Limb (tissue), 2 donors: ENCODE data around the gene STK32B.
A peak's percentile ranks its signal among the peaks of the same experiment; 100 is the strongest.

Experiments
- DNase-seq, 2 donors: peaks; one replicate each; pipeline ENCODE4 v3.0.0-alpha.2; 2016; ENCODE audit errors: extremely low spot score in 2 of 2

STK32B gene

DNA sequence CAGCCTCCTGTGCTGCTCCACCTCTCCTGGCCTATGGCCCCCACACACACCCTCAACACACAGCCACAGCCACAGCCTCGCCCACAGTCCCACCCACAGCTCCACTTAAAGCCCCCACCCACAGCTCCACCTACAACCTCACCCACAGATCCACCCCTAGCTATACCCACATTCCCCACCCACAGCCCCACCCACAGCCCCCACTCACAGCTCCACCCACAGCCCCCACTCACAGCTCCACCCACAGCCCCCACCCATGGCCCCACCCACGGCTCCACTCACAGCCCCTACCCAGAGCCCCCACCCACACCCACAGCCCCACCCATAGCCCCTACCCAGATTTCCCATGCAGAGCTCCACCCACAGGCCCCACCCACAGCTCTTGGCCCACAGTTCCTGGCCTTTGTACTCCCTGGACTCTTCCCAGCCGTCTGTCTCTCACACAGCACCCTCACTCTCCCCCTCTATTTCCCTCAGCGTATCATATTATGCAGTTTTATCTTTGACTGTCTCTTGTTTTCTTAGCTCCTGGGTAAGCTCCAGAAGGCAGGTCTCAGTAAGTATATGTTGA is 334.5 kb downstream of the STK32B start:
- DNase-seq: no peak

DNA sequence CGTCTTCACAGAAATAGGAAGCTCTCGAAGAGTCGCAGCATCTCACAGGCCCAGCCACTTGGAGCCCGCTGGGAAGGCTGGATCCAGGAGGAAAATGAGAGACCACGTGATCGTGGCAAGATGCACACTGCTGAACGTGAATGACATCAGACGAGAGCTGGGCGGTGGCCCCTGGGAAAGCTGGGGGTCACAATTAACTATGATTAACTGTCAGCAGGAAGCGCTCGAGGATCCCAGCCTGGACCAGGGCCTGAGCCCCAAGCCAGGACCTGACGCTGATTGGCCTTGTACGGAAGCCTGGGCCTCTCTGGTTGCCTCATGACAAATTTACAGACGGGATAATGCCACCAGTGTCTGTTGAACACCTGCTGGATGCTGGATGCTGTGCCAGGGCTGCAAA is 335.6 kb downstream of the STK32B start:
- DNase-seq: no peak

DNA sequence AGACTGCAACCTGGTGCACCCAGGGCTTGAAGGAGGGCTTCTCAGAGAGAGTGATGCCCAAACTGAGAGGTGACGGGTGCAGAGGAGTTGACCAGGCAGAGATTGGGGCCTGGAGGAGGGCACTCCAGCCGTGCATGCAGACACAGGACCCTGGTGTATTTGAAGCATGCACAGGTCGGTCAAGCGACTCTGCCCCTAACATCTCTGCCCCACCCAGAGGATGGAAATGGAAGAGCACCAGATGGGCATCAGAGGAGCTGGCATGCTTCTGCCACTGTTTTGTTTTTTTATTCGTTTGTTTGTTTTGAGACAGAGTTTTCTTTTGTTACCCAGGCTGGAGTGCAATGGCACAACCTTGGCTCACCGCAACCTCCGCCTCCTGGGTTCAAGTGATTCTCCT is 336.2 kb downstream of the STK32B start:
- DNase-seq: no peak

DNA sequence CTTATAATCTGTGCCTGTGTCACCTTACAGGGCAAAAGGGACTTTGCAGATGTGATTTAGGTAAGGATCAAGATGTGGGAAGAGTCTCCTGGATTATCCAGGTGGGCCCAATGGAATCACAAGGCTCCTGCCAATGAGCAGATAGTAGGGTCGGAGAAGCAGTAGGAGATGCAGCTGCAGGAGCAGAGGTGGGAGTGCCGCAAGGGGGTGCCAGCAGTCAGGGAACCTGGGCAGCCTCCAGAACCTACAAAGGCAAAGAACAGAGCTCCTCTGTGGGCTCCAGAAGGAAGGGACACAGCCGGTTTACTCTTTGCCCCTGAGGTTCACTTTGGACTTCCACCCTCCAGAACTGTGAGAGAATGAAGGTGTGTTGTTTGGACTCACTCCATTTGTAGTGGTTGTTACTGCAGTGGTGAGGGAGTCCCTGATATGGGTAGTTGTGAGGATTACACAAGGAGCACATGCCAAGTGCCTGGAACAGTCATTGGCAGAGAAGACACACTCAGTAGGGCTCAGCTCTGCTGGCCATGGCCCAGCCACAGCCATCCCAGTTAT is 338.6 kb downstream of the STK32B start:
- no peak for DNase-seq

DNA sequence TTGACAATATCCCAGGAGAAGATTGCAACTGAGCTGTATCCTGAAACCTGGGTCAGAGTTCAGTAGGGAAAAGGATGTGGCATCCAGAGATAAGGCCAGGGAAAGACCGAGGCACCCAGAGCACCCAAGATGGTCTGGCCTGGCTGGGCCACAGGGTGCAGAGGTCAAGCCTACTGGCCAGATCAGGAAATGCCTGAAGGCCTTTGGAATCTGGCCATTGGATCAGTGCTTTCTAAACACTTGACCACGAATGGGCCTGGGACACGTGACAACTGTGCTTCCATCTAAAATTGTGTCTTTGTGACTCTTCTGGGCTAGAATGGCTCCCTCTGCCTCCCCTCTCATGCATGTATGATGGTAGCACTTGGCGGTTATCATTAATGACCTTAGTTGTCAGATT is 340.2 kb downstream of the STK32B start:
- DNase-seq: no peak

DNA sequence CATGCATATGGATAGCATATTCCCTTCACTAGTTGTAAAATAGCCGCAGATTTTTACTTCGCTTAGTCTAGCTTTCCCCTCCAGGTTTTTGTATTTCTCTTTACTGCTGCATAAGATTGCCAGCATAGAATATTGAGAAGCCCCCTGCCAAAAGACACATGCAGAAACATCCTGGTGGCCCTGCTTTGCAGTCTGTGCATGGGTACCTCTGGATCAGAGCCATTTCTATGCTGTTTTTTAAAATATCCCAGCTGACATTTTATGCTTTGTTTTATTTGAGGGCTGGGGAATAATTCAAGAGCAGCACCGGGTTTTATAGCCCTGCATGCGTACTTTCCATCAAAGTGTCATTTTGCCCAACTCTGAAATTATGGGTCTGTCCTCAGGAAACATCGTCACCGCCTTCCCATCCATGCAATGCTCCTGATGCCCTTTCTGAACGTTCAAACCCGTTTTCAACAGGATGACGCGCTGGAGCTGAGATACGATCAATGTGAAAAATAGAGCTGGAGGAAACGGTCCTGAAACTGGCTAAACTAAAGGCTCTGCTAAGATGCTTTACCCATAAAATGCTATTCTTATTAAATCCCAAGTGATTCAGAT is 342.7 kb downstream of the STK32B start:
- DNase-seq: no peak

DNA sequence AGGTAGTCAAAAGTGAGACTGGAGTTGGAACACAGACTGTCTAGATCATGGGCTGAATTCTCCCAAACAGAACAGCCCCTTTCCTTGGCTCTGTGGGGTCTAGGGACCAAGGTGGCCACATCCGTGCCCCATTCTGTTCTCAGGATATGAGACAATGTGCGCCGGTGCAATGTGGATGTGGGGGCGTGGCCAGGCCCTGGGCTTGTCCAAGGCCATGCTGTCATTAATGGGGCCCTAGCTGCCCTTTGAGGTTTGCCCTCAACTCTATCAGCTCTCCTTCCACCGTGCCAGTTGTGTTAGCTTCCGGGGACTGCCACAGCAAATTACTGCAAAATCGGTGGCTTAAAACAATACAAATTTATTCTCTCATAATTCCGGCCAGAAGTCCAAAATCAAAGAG is 344.5 kb downstream of the STK32B start:
- no peak for DNase-seq

DNA sequence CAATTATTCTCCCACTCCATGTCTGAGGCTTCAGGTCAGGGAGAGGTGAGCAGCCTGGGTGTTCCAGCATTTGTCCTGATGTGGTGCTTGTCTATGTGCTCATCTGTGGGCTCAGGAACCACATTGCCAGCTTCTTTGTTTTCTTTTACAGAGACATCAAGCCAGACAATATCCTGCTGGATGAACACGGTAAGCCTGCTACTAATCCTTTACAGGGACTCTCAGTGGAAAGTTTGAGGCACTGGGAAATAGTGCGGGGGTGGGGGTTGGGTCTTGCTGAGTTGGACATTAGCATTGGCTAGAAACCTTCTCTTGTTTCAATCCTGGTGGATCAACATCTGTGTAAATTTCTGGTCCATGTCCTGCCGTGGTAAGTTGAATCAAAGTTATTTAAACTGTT is 346.8 kb downstream of the STK32B start:
- no peak for DNase-seq

DNA sequence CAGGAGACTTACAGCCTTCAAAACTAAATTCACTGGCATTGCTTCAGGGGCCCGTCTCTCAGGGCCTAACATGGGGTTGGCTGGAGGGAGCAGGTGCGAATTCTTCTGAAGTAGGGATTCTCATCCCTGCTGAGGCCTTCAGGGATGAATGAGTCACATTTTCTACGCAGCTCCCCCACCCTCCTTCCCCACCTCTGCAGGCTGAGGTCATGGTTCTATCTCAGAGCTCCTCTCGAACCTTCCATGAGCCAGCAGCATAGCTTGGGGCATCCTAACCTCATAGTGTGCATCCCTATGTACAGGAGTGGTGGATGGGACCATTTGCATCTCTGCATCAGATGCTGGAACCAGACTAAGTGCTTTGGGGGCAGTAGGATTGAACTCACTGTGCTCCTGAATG is 347.8 kb downstream of the STK32B start:
- no peak for DNase-seq

DNA sequence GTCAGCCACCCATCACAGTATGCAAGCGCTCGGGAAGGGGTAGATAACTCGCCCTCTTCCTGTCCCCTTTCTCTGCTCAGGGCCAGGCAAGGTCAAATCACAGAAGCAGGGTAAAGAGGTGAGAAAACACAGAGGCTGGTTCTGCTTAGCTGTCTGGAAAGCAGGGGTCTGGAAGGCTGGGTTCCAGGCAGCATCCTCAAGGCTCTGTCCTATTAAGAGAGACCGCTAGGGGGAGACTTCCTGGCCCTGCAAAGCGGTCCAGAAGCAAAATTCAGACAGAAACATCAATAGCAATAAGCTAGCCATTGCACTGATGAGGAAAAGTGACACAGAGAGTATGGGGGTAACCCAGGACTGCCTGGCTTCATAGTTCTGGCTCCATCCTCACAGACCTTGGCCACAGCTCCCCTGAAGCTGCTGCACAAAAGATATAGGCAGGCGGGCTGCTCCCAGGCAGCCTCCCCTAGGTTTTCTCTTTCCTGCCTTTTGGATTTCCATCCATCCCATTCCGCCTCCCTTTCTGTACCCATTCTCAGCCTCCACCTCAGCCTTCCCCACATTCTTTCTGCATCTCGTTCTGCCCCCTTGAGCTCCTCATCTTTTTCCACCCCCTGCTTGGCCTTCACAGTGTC is 348.6 kb downstream of the STK32B start:
- peak; percentile 13 to 43 for DNase-seq

DNA sequence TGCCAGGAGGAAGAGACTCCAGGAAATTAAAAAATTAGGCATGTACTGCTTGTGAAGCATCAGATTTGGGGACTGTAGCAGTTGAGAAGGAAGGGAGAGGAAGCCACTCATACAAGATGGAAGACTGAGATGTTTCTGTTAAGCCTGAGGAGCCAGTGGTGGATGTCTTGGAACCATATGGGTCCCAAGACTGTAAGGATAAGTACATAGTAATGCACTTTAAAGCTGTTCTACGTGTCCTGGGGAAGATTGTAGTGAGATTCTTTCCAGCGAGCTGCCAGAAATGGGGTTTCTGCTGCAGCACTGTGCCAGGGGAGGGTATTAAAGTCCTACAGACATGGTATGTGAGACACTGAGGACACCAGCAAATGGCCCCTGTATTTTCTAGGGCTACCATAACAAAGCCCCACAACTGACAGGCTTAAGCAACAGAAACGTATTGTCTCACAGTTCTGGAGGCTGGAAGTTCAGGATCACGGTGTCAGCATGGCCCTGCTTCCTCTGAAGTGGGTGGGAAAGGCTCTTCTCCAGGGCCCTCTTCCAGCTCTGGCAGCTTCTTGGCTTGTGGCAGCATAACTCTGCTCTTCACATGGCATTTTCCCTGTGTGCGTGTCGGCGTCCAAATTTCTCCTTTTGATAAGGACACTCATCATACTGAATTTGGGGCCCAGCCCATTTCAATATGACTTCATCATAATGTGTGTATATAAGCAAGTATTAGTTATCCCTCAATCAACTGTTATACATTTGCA is 352.6 kb downstream of the STK32B start:
- DNase-seq: no peak

DNA sequence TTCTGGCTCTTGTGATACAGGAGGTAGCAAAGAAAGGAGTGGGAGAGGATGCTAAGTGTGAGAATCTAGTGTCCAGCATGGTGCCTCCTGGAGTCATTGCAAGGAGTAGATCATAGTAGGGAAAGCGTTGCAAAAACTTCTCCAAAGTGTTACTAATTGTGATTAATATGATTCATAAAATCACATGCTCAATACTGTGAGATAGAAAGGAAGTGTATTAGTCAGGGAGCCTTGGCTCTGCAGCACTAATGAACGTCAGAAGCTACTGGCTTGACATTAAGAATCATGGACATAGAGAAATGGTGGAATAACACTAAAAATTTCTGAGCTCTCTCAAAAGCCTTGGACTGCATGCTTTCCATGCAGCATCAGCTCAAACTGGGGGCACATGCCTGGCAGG is 358.0 kb downstream of the STK32B start:
- DNase-seq: no peak

DNA sequence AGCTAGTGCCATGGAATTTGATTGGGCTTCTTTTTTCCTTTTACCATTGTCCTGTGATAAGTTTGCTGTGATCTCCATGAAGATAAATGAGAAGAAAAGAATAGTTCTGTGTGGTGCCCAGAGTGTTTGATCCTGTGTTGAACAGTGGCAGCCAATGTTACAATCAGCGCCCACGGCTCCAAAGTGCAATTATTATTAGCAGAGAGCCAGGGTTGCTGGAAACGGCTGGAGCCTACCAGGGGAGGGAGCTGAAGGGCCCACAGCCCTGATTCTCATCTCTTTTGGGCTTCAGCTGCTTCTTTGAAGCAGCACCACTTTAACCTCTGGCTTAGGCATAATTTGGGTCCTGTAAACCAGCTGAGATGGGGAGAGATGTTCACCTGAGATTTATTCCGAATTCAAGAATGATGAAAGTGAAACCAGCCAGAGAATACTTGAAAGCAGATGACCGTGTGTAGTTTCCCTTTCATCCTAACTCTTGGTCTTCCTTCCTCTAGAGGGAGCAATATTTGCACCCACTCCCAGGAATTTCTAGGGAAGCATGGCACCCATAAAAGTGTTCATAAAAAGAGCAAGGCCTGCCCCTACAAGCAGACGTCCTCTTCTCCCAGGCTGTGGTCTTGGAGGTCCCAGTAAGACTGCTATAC is 358.8 kb downstream of the STK32B start:
- no peak for DNase-seq

DNA sequence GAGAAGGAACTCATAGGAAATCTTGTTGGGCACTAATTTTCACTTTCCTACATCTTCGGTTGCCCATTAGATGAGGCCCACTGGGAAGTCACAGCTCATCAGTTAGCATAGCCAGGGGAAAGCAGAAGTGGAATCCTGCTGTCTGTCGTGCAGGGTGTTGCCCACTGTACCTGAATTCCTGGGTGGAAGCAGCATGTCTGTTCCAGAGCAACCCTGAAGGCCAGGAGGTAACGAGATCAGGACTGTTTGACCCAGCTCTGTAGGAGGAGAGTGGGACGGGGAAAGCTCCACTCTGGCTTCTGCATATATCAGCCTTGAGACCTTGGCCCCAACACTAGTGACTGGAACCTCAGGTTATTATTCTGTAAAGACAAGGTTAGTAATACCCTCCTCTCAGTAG is 361.0 kb downstream of the STK32B start:
- DNase-seq: no peak

DNA sequence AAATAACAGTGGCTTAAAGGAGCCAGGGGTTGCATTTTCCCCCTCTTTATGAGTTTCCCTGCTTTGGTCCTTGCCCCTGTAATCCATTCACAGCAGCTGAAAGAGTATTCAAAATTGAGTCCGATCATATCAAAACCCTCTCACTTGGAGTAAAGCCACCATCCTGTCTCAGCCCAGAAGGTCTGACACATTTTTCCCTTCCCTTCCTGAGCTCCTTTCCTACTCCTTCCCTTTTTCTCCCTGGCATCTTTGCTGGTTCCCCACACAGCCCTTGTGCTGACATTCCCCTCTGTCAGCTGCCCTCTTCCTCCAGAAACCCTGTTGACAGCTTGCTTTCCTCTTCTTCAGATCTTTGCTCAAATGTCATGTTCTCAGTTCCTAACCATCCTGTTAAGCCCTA is 361.5 kb downstream of the STK32B start:
- DNase-seq: no peak

DNA sequence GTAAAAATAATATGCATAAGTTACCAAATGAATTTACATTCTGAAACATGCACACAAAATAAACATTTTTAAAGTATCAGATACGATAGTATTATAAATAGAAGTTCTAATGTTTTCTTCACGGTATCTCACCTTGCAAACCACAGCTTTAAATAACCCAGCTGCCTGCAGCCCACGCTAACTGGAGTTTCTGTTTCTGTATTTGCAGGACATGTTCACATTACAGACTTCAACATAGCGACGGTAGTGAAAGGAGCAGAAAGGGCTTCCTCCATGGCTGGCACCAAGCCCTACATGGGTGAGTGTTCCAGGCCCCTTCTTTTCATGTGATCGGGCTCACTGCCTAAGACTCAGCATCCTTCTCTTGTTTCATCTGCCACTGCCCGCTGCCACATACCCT is 365.4 kb downstream of the STK32B start:
- no peak for DNase-seq

DNA sequence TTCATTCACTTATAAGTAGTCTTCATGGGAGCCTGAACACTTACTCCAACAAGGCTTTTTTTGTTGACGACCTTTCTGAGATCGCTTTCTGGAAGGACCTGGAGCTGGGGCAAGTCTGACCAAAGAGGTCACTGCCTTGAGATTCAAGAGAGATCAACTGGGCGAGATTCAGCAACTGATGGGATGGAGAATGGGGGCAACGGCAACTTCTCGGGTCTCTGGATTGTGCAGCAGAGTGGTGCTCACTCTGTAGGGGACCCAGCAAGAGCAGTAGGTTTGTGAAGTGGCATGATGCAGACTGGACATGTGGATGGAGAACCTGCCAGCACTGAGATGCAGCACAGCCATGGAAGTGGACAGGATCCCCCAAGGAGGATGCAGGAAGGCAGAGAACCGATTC is 369.0 kb downstream of the STK32B start:
- no peak for DNase-seq

DNA sequence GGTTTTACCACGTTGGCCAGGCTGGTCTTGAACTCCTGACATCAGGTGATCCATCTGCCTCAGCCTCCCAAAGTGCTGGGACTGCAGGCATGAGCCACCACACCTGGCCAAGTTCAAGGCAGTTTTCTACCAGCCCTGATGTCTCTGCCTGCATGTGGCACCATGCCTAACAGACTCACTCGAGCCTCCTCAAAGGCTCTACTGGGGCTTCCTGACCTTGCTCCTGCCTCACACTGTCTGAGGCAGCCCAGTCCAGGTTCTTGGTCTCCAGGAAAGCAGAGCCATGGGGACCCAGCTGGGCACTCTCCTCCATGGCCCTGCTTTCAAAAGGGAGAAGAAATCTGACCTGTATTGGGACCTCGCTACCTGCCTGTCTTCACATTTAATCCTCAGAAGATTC is 370.1 kb downstream of the STK32B start:
- no peak for DNase-seq

DNA sequence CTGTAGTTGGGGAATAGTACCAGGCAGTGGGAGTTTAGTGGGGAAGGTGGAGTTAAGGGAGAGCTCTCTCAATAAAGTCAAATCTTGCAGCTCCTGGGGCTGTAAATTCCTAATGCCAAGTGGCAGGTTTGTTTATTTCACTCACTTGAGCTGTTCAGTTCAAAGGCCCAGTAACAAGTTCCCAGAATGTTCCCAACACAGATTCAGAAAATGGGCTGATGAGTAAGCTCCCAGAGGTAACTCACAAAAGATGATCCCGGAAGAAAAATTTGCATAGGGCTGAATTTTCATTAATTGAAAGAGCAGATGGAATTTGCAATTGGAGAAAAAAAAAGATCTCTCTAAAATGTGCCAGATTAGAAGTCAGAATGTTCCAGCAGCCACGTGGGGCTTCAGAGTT is 370.9 kb downstream of the STK32B start:
- no peak for DNase-seq

DNA sequence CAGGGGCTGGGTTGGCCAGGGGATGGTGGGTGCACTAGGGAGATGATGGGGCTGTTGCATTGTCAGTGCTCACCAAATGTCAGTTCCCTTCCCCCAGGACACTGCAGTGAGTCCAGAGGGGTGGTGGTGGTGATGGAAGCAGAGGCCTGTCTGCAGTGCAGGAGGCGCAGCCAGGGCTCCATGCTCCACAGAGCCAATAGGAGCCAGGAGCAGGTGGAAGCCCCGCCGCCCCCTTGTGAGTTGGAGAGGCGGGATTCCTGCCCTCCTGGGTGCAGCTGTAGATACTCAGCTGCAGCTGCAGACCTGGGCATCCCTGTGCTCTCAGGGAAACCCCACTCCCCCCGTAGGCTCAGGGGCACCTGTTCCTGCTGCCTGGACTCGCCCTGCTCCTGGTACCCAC is 372.4 kb downstream of the STK32B start:
- no peak for DNase-seq

DNA sequence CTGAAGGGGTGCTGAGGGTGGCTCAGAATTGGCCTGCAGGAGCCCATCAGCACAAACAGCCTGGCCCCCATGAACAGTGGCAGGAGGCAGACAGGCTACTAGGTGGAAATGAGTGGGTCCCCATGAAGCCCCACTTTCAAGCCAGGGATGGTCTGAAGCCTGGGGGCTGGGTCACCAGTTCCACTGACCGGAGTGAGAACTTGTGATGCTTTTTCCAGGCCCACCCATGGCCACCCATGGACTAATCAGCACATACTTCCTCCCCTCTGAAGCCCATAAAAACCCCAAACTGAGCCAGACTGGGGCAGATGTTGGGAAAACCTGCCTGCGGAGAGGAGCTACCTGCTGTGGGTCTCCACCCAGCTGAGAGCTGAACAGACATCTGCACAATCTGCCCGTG is 372.9 kb downstream of the STK32B start:
- no peak for DNase-seq

DNA sequence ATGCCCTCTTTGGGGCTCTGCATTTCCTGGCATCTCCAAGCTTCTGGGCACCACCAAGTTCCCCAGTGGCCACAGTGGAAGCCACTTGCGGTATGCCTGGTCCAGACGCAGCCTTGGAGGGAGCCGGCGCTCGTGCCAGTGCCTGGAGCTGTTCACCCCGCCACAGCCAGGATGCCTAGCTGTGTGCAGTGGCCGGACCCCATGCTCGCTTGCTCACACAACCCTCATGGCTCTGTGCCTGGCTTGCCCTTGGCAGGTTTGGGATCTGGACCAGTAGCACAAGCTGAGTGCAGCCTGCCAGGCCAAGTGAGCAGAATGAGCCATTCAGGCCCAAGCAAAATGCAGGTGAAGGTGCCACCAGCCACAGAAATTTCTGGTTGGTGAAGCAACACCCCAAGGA is 373.6 kb downstream of the STK32B start:
- DNase-seq: no peak
